Neural crest cell (in vitro differentiated cells): ENCODE measurements around the gene PHKA1. TPM values are rescaled to one million over a fixed set of nuclear protein-coding genes. Genes with fewer than 3 reads are reported as not detected.
A peak's percentile ranks its signal among the peaks of the same experiment; 100 is the strongest.

Experiments used
- DNase-seq: peaks from one replicate; pipeline ENCODE4 v3.0.0; 2021; ENCODE audit warnings: low read depth, mixed read lengths, low spot score
- H3K27ac Mint-ChIP-seq: one replicate; pipeline ENCODE4 v1.8.0; 2021; ENCODE audit warnings: mild to moderate bottlenecking, mixed read lengths; ENCODE audit not compliant: unreplicated experiment
- H3K27me3 Mint-ChIP-seq: 2 replicates; pipeline ENCODE4 v1.8.0; 2021; ENCODE audit warnings: low read depth, mild to moderate bottlenecking, mixed read lengths
- H3K36me3 Mint-ChIP-seq: 2 replicates; pipeline ENCODE4 v1.8.0; 2021; ENCODE audit warnings: low read depth, mild to moderate bottlenecking, mixed read lengths
- H3K4me1 Mint-ChIP-seq: 2 replicates; pipeline ENCODE4 v1.8.0; 2021; ENCODE audit warnings: mixed read lengths
- H3K4me3 Mint-ChIP-seq: one replicate; pipeline ENCODE4 v1.8.0; 2021; ENCODE audit warnings: mild to moderate bottlenecking, mixed read lengths
- H3K9me3 Mint-ChIP-seq: 2 replicates; pipeline ENCODE4 v1.8.0; 2021; ENCODE audit warnings: mixed read lengths
- CTCF ChIP-seq: fragments of 200-600 bp; sonication (generic); conservative IDR thresholded peaks from 2 replicates; pipeline ENCODE4 v1.5.0; 2021; ENCODE audit warnings: antibody characterized with exemption, mild to moderate bottlenecking
- total RNA-seq: library from RNA; stranded (reverse); gene quantifications from 2 replicates; pipeline ENCODE4 v1.2.1, GENCODE V29; 2021

The PHKA1 gene
- total RNA-seq, 1 donor from 2014 or later = 10.2 TPM

- no peak for DNase-seq
- Mint-ChIP-seq H3K27me3 (no peaks in the 10 kb centered on the region), H3K36me3 (peaks cover 22% of the 10 kb centered on the region), H3K27ac (no peak overlapping the region), H3K4me3 (no peak overlapping the region), H3K9me3 (peaks cover 20% of the 10 kb centered on the region), H3K4me1 (no peaks in the 10 kb centered on the region)
- TF ChIP-seq CTCF = no peak
These were observed 129.9 kb downstream of the PHKA1 start for GRCh38 chrX:72584163-72584562.

GRCh38 chrX:72576141-72576894 is 137.8 kb downstream of the PHKA1 start:
- TF ChIP-seq CTCF = no peak

GRCh38 chrX:72573158-72573511 is 141.0 kb downstream of the PHKA1 start:
- peaks cover 9% of the 10 kb centered on the region for H3K4me1 Mint-ChIP-seq
- peak overlapping the region; percentile 98 for H3K27ac Mint-ChIP-seq
- no peak for DNase-seq
- peak overlapping the region; percentile 98 for H3K4me3 Mint-ChIP-seq
- no peaks in the 10 kb centered on the region for H3K9me3 Mint-ChIP-seq
- peaks cover 6% of the 10 kb centered on the region for H3K36me3 Mint-ChIP-seq
- TF ChIP-seq CTCF = no peak
- no peaks in the 10 kb centered on the region for H3K27me3 Mint-ChIP-seq

More at GRCh38 chrX:72576141-72576894, 137.8 kb downstream of the PHKA1 start:
- H3K9me3 Mint-ChIP-seq = no peaks in the 10 kb centered on the region
- H3K27me3 Mint-ChIP-seq = no peaks in the 10 kb centered on the region
- no peaks in the 10 kb centered on the region for H3K36me3 Mint-ChIP-seq
- H3K4me3 Mint-ChIP-seq = no peak overlapping the region
- DNase-seq = no peak
- H3K27ac Mint-ChIP-seq = no peak overlapping the region
- peaks cover 9% of the 10 kb centered on the region for H3K4me1 Mint-ChIP-seq

GRCh38 chrX:72572248-72573157 is 141.6 kb downstream of the PHKA1 start, which contains the start of gene HDAC8:
Gene HDAC8 (minus strand): TSS chrX:72572843. CDS start chrX:72572761, 82 bp downstream.
- H3K4me1 Mint-ChIP-seq = peaks cover 9% of the 10 kb centered on the region
- no peaks in the 10 kb centered on the region for H3K27me3 Mint-ChIP-seq
- H3K9me3 Mint-ChIP-seq = no peaks in the 10 kb centered on the region
- peak within 1 kb of the TSS; percentile 98 for H3K27ac Mint-ChIP-seq
- H3K36me3 Mint-ChIP-seq = peaks cover 6% of the 10 kb centered on the region
- DNase-seq = peak; percentile 47
- TF ChIP-seq CTCF = no peak
- peak within 1 kb of the TSS; percentile 98 for H3K4me3 Mint-ChIP-seq

GRCh38 chrX:72569786-72570185 is 144.3 kb downstream of the PHKA1 start:
- peaks cover 10% of the 10 kb centered on the region for H3K36me3 Mint-ChIP-seq
- TF ChIP-seq CTCF = no peak
- H3K4me1 Mint-ChIP-seq = peaks cover 9% of the 10 kb centered on the region
- no peak overlapping the region for H3K4me3 Mint-ChIP-seq
- H3K27ac Mint-ChIP-seq = no peak overlapping the region
- H3K27me3 Mint-ChIP-seq = no peaks in the 10 kb centered on the region
- no peaks in the 10 kb centered on the region for H3K9me3 Mint-ChIP-seq
- no peak for DNase-seq
